ENCODE measurements around the gene PCSK2. TPM values are rescaled to one million over a fixed set of nuclear protein-coding genes. Genes with fewer than 3 reads are reported as not detected.
A peak's percentile ranks its signal among the peaks of the same experiment; 100 is the strongest.

The PCSK2 gene
- total RNA-seq, 4 donors from 2014 or later: 5.3 to 18.1 (median 10.9) TPM

GRCh38 chr20:17500826-17501225 lies 274.0 kb downstream of the PCSK2 start:
- intact Hi-C loops (cut with DNase I; ENCODE audit: low total_unique reads): loop anchor here (10.0 kb wide), 1 partner anchor 394 kb away; no protein-coding TSS in a partner anchor
- WGBS, 2 donors: 74 to 86% methylated on average over 7 of the region's 7 CpGs
- no peak for TF ChIP-seq POLR2A (IDR thresholded peaks at IDR 0.05)
- TF ChIP-seq, protein P1, sequence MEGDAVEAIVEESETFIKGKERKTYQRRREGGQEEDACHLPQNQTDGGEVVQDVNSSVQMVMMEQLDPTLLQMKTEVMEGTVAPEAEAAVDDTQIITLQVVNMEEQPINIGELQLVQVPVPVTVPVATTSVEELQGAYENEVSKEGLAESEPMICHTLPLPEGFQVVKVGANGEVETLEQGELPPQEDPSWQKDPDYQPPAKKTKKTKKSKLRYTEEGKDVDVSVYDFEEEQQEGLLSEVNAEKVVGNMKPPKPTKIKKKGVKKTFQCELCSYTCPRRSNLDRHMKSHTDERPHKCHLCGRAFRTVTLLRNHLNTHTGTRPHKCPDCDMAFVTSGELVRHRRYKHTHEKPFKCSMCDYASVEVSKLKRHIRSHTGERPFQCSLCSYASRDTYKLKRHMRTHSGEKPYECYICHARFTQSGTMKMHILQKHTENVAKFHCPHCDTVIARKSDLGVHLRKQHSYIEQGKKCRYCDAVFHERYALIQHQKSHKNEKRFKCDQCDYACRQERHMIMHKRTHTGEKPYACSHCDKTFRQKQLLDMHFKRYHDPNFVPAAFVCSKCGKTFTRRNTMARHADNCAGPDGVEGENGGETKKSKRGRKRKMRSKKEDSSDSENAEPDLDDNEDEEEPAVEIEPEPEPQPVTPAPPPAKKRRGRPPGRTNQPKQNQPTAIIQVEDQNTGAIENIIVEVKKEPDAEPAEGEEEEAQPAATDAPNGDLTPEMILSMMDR (IDR thresholded peaks at IDR 0.05): no peak
- H3K4me3 ChIP-seq (ENCODE audit: low read depth, poor library complexity, severe bottlenecking): no peak overlapping the region
- peak in 1 of 2 donors; percentile 62 for DNase-seq (ENCODE audit: low spot score in 2 of 2)

GRCh38 chr20:17501701-17502100 lies 274.9 kb downstream of the PCSK2 start:
- TF ChIP-seq, protein P1 (IDR thresholded peaks at IDR 0.05): no peak
- no peak for TF ChIP-seq POLR2A (IDR thresholded peaks at IDR 0.05)
- H3K4me3 ChIP-seq (ENCODE audit: low read depth, poor library complexity, severe bottlenecking): no peak overlapping the region
- peak in 1 of 2 donors; percentile 36 for DNase-seq (ENCODE audit: low spot score in 2 of 2)
- WGBS, 2 donors: 82 to 86% methylated on average over 9 of the region's 9 CpGs
- intact Hi-C loops (cut with DNase I; ENCODE audit: low total_unique reads): loop anchor here (10.0 kb wide), 1 partner anchor 393 kb away; no protein-coding TSS in a partner anchor

GRCh38 chr20:17502105-17502504 lies 275.3 kb downstream of the PCSK2 start:
- no peak overlapping the region for H3K4me3 ChIP-seq (ENCODE audit: low read depth, poor library complexity, severe bottlenecking)
- WGBS, 2 donors: 88 to 93% methylated on average over 4 of the region's 4 CpGs
- intact Hi-C loops (cut with DNase I; ENCODE audit: low total_unique reads): loop anchor here (10.0 kb wide), 1 partner anchor 393 kb away; no protein-coding TSS in a partner anchor
- TF ChIP-seq POLR2A (IDR thresholded peaks at IDR 0.05): no peak
- TF ChIP-seq, protein P1 (IDR thresholded peaks at IDR 0.05): no peak
- peak in 1 of 2 donors; percentile 9 for DNase-seq (ENCODE audit: low spot score in 2 of 2)

DNA sequence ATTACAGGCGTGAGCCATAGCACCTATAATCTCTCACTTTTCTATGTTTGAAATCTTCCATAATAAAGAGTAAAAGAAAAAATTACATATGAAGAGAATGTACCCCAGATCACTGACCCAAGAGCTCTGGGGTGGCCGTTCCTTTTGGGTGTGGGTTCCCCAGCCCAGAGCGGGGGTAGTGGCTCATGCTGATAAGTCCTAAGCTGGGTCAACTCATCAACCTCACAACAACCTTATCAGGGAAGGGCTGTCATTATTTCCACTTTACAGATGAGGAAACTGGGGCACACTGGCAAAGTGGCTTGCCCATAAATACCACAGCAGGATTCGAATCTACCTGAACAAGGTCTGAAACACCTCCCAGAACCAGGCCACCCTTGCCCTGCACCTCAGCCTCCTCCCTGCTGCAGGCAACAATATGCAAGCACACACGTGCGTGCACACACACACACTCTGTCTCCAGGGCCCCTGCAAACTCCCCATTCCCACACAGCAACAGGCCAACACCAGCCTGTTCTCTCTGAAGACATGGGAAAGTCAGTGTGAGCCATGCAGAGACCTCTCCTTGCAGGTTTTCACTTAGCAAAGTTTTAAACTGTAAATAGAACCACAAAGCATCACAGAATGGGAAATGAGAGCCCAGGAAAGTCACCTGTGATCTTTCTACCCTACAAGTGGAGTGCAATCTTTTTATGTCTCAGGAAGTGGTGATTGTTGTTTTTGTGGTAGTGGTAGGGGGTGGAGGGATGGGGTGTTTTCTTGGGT lies 276.6 kb downstream of the PCSK2 start:
- TF ChIP-seq POLR2A (IDR thresholded peaks at IDR 0.05): no peak
- TF ChIP-seq, protein P1 (IDR thresholded peaks at IDR 0.05): no peak
- DNase-seq (ENCODE audit: low spot score in 2 of 2): peak in 1 of 2 donors; percentile 66
- no peak overlapping the region for H3K4me3 ChIP-seq (ENCODE audit: low read depth, poor library complexity, severe bottlenecking)
- intact Hi-C loops (cut with DNase I; ENCODE audit: low total_unique reads): loop anchor here (10.0 kb wide), 1 partner anchor 391 kb away; no protein-coding TSS in a partner anchor
- 78 to 83% methylated on average over 6 of the region's 6 CpGs for WGBS, 2 donors

GRCh38 chr20:17504066-17504897 lies 277.4 kb downstream of the PCSK2 start:
- intact Hi-C loops (cut with DNase I; ENCODE audit: low total_unique reads): loop anchor here (10.0 kb wide), 1 partner anchor 391 kb away; no protein-coding TSS in a partner anchor
- WGBS, 2 donors: 35 to 39% methylated on average over 23 of the region's 23 CpGs
- TF ChIP-seq, protein P1 (IDR thresholded peaks at IDR 0.05): no peak
- no peak for TF ChIP-seq POLR2A (IDR thresholded peaks at IDR 0.05)
- peak in 1 of 2 donors; percentile 84 for DNase-seq (ENCODE audit: low spot score in 2 of 2)
- no peak overlapping the region for H3K4me3 ChIP-seq (ENCODE audit: low read depth, poor library complexity, severe bottlenecking)

All from lower leg skin (tissue), 4 donors.